Calu3 (cell line): Measurements from ENCODE around the gene NR0B2. TPM values are rescaled to one million over a fixed set of nuclear protein-coding genes. Genes with fewer than 3 reads are reported as not detected.
A peak's percentile ranks its signal among the peaks of the same experiment; 100 is the strongest.

Experiments used
- BruUV-seq: library from RNA; stranded (reverse); fragments of 400-500 nt; replicated peaks from 2 replicates; lab custom pipeline; 2021; lab: Mats Ljungman, UMichigan
- CTCF ChIA-PET: fragments of 300-600 bp; sonication (Branson Sonifier 250); formaldehyde crosslinking; loops from one replicate; lab custom pipeline; 2022; ENCODE audit warnings: antibody characterized with exemption; lab: Charles Lee
- DNase-seq: peaks from one replicate; pipeline ENCODE4 v3.0.0; 2022
- H3K27ac Mint-ChIP-seq: one replicate; pipeline ENCODE4 v1.8.0; 2022; ENCODE audit warnings: mixed read lengths; ENCODE audit not compliant: unreplicated experiment
- H3K27me3 Mint-ChIP-seq: one replicate; pipeline ENCODE4 v1.8.0; 2022; ENCODE audit warnings: mixed read lengths; ENCODE audit not compliant: unreplicated experiment
- H3K36me3 Mint-ChIP-seq: one replicate; pipeline ENCODE4 v1.8.0; 2022; ENCODE audit warnings: mild to moderate bottlenecking, moderate library complexity, mixed read lengths; ENCODE audit not compliant: insufficient read depth, unreplicated experiment
- H3K4me1 Mint-ChIP-seq: one replicate; pipeline ENCODE4 v1.8.0; 2022; ENCODE audit warnings: mild to moderate bottlenecking, low read depth, mixed read lengths; ENCODE audit not compliant: unreplicated experiment
- H3K4me3 Mint-ChIP-seq: one replicate; pipeline ENCODE4 v1.8.0; 2022; ENCODE audit warnings: mild to moderate bottlenecking, low read depth, moderate library complexity, mixed read lengths; ENCODE audit not compliant: unreplicated experiment
- H3K9me3 Mint-ChIP-seq: one replicate; pipeline ENCODE4 v1.8.0; 2022; ENCODE audit warnings: low read depth, mixed read lengths; ENCODE audit not compliant: unreplicated experiment
- CTCF ChIP-seq: fragments of 200-600 bp; IDR thresholded peaks from one replicate; pipeline ENCODE4 v1.8.0; 2022; ENCODE audit warnings: antibody characterized with exemption; ENCODE audit not compliant: unreplicated experiment
- intact Hi-C: fragments of 100-400 bp; cut with micrococcal nuclease; formaldehyde crosslinking; loops from one replicate; pipeline ENCODE4 v1.10.0; 2022; ENCODE audit not compliant: unreplicated experiment
- total RNA-seq: library from RNA; stranded (reverse); gene quantifications from 2 replicates; pipeline ENCODE4 v1.2.3, GENCODE V29; 2022

Gene NR0B2
- total RNA-seq, 1 experiment from 2014 or later, result not detected

GRCh38 chr1:26922431-26922729 is 8.6 kb upstream of the NR0B2 start:
- Mint-ChIP-seq H3K27ac (peak overlapping the region; percentile 95), H3K9me3 (no peaks in the 10 kb centered on the region), H3K27me3 (no peaks in the 10 kb centered on the region), H3K4me3 (peak overlapping the region; percentile 100), H3K4me1 (peaks cover 8% of the 10 kb centered on the region), H3K36me3 (peaks cover 49% of the 10 kb centered on the region)
- no peak for DNase-seq
- BruUV-seq, result TSS peak; percentile 71
- CTCF ChIA-PET, result no interaction called here
- TF ChIP-seq CTCF, result no peak
- intact Hi-C loops, result no loop called here

- H3K27ac Mint-ChIP-seq, result peak within 1 kb of the TSS; percentile 95
- no peak for TF ChIP-seq CTCF
- H3K9me3 Mint-ChIP-seq, result no peaks in the 10 kb centered on the region
- no peaks in the 10 kb centered on the region for H3K27me3 Mint-ChIP-seq
- BruUV-seq, result no TSS peak
- intact Hi-C loops, result no loop called here
- H3K4me3 Mint-ChIP-seq, result peak within 1 kb of the TSS; percentile 100
- H3K36me3 Mint-ChIP-seq, result peaks cover 44% of the 10 kb centered on the region
- peak; percentile 93 for DNase-seq
- CTCF ChIA-PET, result no interaction called here
- H3K4me1 Mint-ChIP-seq, result peaks cover 8% of the 10 kb centered on the region
Observed at GRCh38 chr1:26921540-26922430, 8.0 kb upstream of the NR0B2 start, which contains the start of gene NUDC. Gene NUDC (plus strand): TSS chr1:26921743. CDS start chr1:26921849, 106 bp downstream.

- intact Hi-C loops, result no loop called here
- Mint-ChIP-seq H3K4me1 (peaks cover 8% of the 10 kb centered on the region), H3K4me3 (peak overlapping the region; percentile 100), H3K27ac (peak overlapping the region; percentile 95), H3K27me3 (no peaks in the 10 kb centered on the region), H3K9me3 (no peaks in the 10 kb centered on the region), H3K36me3 (peaks cover 38% of the 10 kb centered on the region)
- BruUV-seq, result no TSS peak
- DNase-seq, result no peak
- CTCF ChIA-PET, result no interaction called here
- TF ChIP-seq CTCF, result no peak
Observed at GRCh38 chr1:26921126-26921539, 7.4 kb upstream of the NR0B2 start.

GRCh38 chr1:26915204-26915842 is 1.5 kb upstream of the NR0B2 start:
- no peak overlapping the region for H3K4me3 Mint-ChIP-seq
- peaks cover 11% of the 10 kb centered on the region for H3K36me3 Mint-ChIP-seq
- intact Hi-C loops, result no loop called here
- no peak for DNase-seq
- no TSS peak for BruUV-seq
- no peak overlapping the region for H3K27ac Mint-ChIP-seq
- H3K4me1 Mint-ChIP-seq, result peaks cover 11% of the 10 kb centered on the region
- H3K9me3 Mint-ChIP-seq, result no peaks in the 10 kb centered on the region
- CTCF ChIA-PET, result no interaction called here
- no peak for TF ChIP-seq CTCF
- no peaks in the 10 kb centered on the region for H3K27me3 Mint-ChIP-seq
